Duodenal mucosa (tissue), 2 donors: Measurements from ENCODE around the gene CHRM5.
"Not testable (repeated sequence)": the region's sequence is repeated elsewhere in the genome, so short reads cannot be mapped to it uniquely, and the experiment has no call there.

Experiments
- H3K27ac ChIP-seq: one replicate; pipeline ENCODE4 v1.7.0; 2013; ENCODE audit warnings: low read depth, low read length
- H3K27me3 ChIP-seq, 2 donors: one replicate each; pipeline ENCODE4 v1.7.0; 2013; ENCODE audit warnings: low read length in 2 of 2, control low read depth in 1 of 2; ENCODE audit not compliant: insufficient read depth in 2 of 2, control insufficient read depth in 1 of 2
- H3K36me3 ChIP-seq, 2 donors: one replicate each; pipeline ENCODE4 v1.7.0; 2013; ENCODE audit warnings: low read length in 2 of 2, control low read depth in 1 of 2; ENCODE audit not compliant: insufficient read depth in 2 of 2, control insufficient read depth in 1 of 2
- H3K4me1 ChIP-seq, 2 donors: one replicate each; pipeline ENCODE4 v1.7.0; 2013; ENCODE audit warnings: low read length in 2 of 2, control low read depth in 1 of 2; ENCODE audit not compliant: insufficient read depth in 2 of 2, control insufficient read depth in 1 of 2
- H3K4me3 ChIP-seq, 2 donors: one replicate each; pipeline ENCODE4 v1.7.0; 2013; ENCODE audit warnings: low read length in 2 of 2, low read depth in 1 of 2
- H3K9ac ChIP-seq, 2 donors: one replicate each; pipeline ENCODE4 v1.7.0; 2013; ENCODE audit warnings: low read length in 2 of 2, low read depth in 1 of 2
- H3K9me3 ChIP-seq, 2 donors: one replicate each; pipeline ENCODE4 v1.7.0; 2013; ENCODE audit warnings: low read length in 2 of 2, control low read depth in 1 of 2; ENCODE audit not compliant: control insufficient read depth in 1 of 2

CHRM5 gene

GRCh38 chr15:34038871-34039789, 70.8 kb downstream of the CHRM5 start, which contains the start of gene AVEN:
Gene AVEN (minus strand): TSS chr15:34039204. CDS start chr15:34039046, 158 bp downstream.
- H3K4me1 ChIP-seq, result peaks cover 14 to 17% of the 10 kb centered on the region in 2 donors
- peak within 1 kb of the TSS; percentile 89 for H3K27ac ChIP-seq
- no peaks in the 10 kb centered on the region for H3K27me3 ChIP-seq
- H3K36me3 ChIP-seq, result no peaks in the 10 kb centered on the region
- H3K9me3 ChIP-seq, result no peaks in the 10 kb centered on the region
- peak within 1 kb of the TSS; percentile 71 to 88 for H3K9ac ChIP-seq
- H3K4me3 ChIP-seq, result peak within 1 kb of the TSS; percentile 91 to 96

GRCh38 chr15:34039790-34040113, 71.5 kb downstream of the CHRM5 start:
- H3K9ac ChIP-seq, result peak overlapping the region; percentile 54 to 55
- H3K4me1 ChIP-seq, result peaks cover 14 to 17% of the 10 kb centered on the region in 2 donors
- no peaks in the 10 kb centered on the region for H3K27me3 ChIP-seq
- no peaks in the 10 kb centered on the region for H3K36me3 ChIP-seq
- no peak overlapping the region for H3K27ac ChIP-seq
- H3K9me3 ChIP-seq, result no peaks in the 10 kb centered on the region
- peak overlapping the region; percentile 64 to 91 for H3K4me3 ChIP-seq

GRCh38 chr15:34043391-34043790, 75.1 kb downstream of the CHRM5 start:
- H3K27me3 ChIP-seq, result no peaks in the 10 kb centered on the region
- no peak overlapping the region for H3K9ac ChIP-seq
- H3K4me3 ChIP-seq, result no peak overlapping the region
- H3K27ac ChIP-seq, result no peak overlapping the region
- peaks cover 7 to 11% of the 10 kb centered on the region in 2 donors for H3K4me1 ChIP-seq
- H3K36me3 ChIP-seq, result no peaks in the 10 kb centered on the region
- no peaks in the 10 kb centered on the region for H3K9me3 ChIP-seq

- no peak overlapping the region for H3K27ac ChIP-seq
- H3K4me1 ChIP-seq, result peaks cover 7 to 11% of the 10 kb centered on the region in 2 donors
- H3K9me3 ChIP-seq, result no peaks in the 10 kb centered on the region
- H3K36me3 ChIP-seq, result no peaks in the 10 kb centered on the region
- no peaks in the 10 kb centered on the region for H3K27me3 ChIP-seq
- H3K4me3 ChIP-seq, result no peak overlapping the region
- H3K9ac ChIP-seq, result no peak overlapping the region
Measured at GRCh38 chr15:34043813-34044212, 75.5 kb downstream of the CHRM5 start.

GRCh38 chr15:34046471-34047145, 78.3 kb downstream of the CHRM5 start:
- Histone ChIP-seq H3K9me3 (peaks cover 0 to 12% of the 10 kb centered on the region in 2 donors), H3K4me3 (no peak overlapping the region), H3K9ac (no peak overlapping the region), H3K36me3 (no peaks in the 10 kb centered on the region), H3K27ac (no peak overlapping the region), H3K4me1 (no peaks in the 10 kb centered on the region), H3K27me3 (no peaks in the 10 kb centered on the region)

GRCh38 chr15:34047893-34048775, 79.8 kb downstream of the CHRM5 start:
- Histone ChIP-seq H3K27me3 (no peaks in the 10 kb centered on the region), H3K9me3 (peaks cover 0 to 14% of the 10 kb centered on the region in 2 donors), H3K27ac (no peak overlapping the region), H3K9ac (no peak overlapping the region), H3K4me1 (no peaks in the 10 kb centered on the region), H3K4me3 (no peak overlapping the region), H3K36me3 (no peaks in the 10 kb centered on the region)

- Histone ChIP-seq H3K9me3 (peaks cover 0 to 14% of the 10 kb centered on the region in 2 donors), H3K9ac (no peak overlapping the region), H3K27me3 (no peaks in the 10 kb centered on the region), H3K36me3 (no peaks in the 10 kb centered on the region), H3K4me3 (no peak overlapping the region), H3K4me1 (no peaks in the 10 kb centered on the region), H3K27ac (no peak overlapping the region)
Measured at GRCh38 chr15:34049112-34049511, 80.8 kb downstream of the CHRM5 start.

- H3K9me3 ChIP-seq, result peaks cover 0 to 14% of the 10 kb centered on the region in 2 donors
- H3K4me3 ChIP-seq, H3K27me3 ChIP-seq, H3K4me1 ChIP-seq, H3K36me3 ChIP-seq, H3K9ac ChIP-seq, H3K27ac ChIP-seq: not testable (repeated sequence)
Measured at GRCh38 chr15:34050385-34050784, 82.1 kb downstream of the CHRM5 start.

GRCh38 chr15:34054081-34054707, 85.9 kb downstream of the CHRM5 start:
- no peak overlapping the region for H3K9ac ChIP-seq
- no peak overlapping the region for H3K27ac ChIP-seq
- peaks cover 0 to 14% of the 10 kb centered on the region in 2 donors for H3K9me3 ChIP-seq
- no peaks in the 10 kb centered on the region for H3K27me3 ChIP-seq
- H3K4me1 ChIP-seq, result no peaks in the 10 kb centered on the region
- H3K36me3 ChIP-seq, result no peaks in the 10 kb centered on the region
- H3K4me3 ChIP-seq, result no peak overlapping the region
